NT2/D1 (cell line): Measurements from ENCODE around the gene LSG1.

ENCODE experiments used
- SUZ12 ChIP-seq: IDR thresholded peaks from 2 replicates; pipeline ENCODE4 v1.6.1; 2011; ENCODE audit not compliant: insufficient read length, insufficient read depth; ENCODE audit errors: extremely low read depth
- YY1 ChIP-seq: IDR thresholded peaks from 2 replicates; pipeline ENCODE4 v1.6.1; 2011; ENCODE audit not compliant: insufficient read length, insufficient read depth
- ZNF274 ChIP-seq: IDR thresholded peaks from 2 replicates; pipeline ENCODE4 v1.6.1; 2011; ENCODE audit warnings: mild to moderate bottlenecking, low read depth, low read length

DNA sequence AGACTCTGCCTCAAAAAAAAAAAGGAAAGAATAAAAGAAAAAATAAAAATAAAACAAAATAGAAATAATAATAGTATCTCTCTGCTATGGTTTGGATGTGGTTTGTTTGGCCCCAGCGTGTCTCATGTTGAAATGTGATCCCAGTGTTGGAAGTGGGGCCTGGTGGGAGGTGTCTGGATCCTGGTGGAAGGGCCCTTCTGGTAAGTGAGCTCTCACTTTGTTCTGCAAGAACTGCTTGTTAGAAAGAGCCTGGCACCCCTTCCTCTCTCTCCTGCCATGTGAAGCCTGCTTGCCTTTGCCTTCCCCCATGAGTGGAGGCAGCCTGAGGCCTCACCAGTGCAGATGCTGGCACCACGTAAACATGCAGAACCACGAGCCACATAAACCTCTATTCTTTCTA lies 65.0 kb downstream of the LSG1 start:
- TF ChIP-seq YY1 = no peak
- TF ChIP-seq ZNF274 = no peak
- TF ChIP-seq SUZ12 = no peak
